Jurkat, Clone E6-1 (cell line): Measurements from ENCODE around the gene B4GALT1.
"Not testable (repeated sequence)": the region's sequence is repeated elsewhere in the genome, so short reads cannot be mapped to it uniquely, and the experiment has no call there.

Source experiments
- DNase-seq: peaks from one replicate; pipeline ENCODE4 v3.0.0-alpha.2; 2011; ENCODE audit warnings: low read depth, low spot score
- H3K4me3 ChIP-seq: 2 replicates; pipeline ENCODE4 v1.5.1; 2011; ENCODE audit warnings: mild to moderate bottlenecking, low read length, control low read depth, moderate library complexity

The B4GALT1 gene

GRCh38 chr9:33165263-33166151 is 1.6 kb downstream of the B4GALT1 start:
- H3K4me3 ChIP-seq: peak overlapping the region; percentile 73
- no peak for DNase-seq

- not testable (repeated sequence) for DNase-seq, H3K4me3 ChIP-seq
Measured at GRCh38 chr9:33164921-33165262, 2.2 kb downstream of the B4GALT1 start.

- no peak overlapping the region for H3K4me3 ChIP-seq
- DNase-seq: peak; percentile 63
Measured at GRCh38 chr9:33164138-33164809, 2.9 kb downstream of the B4GALT1 start.

- no peak overlapping the region for H3K4me3 ChIP-seq
- no peak for DNase-seq
Measured at GRCh38 chr9:33163433-33164137, 3.6 kb downstream of the B4GALT1 start.

GRCh38 chr9:33162721-33163311 is 4.3 kb downstream of the B4GALT1 start:
- no peak overlapping the region for H3K4me3 ChIP-seq
- no peak for DNase-seq

GRCh38 chr9:33161589-33162132 is 5.5 kb downstream of the B4GALT1 start:
- no peak for DNase-seq
- H3K4me3 ChIP-seq: no peak overlapping the region

GRCh38 chr9:33161011-33161588 is 6.0 kb downstream of the B4GALT1 start:
- DNase-seq: no peak
- no peak overlapping the region for H3K4me3 ChIP-seq

GRCh38 chr9:33160446-33160845 is 6.7 kb downstream of the B4GALT1 start:
- not testable (repeated sequence) for DNase-seq, H3K4me3 ChIP-seq

GRCh38 chr9:33159777-33160127 is 7.4 kb downstream of the B4GALT1 start:
- no peak for DNase-seq
- no peak overlapping the region for H3K4me3 ChIP-seq

GRCh38 chr9:33158843-33159776 is 8.0 kb downstream of the B4GALT1 start:
- H3K4me3 ChIP-seq: no peak overlapping the region
- DNase-seq: no peak

GRCh38 chr9:33157960-33158842 is 8.9 kb downstream of the B4GALT1 start:
- no peak for DNase-seq
- no peak overlapping the region for H3K4me3 ChIP-seq

GRCh38 chr9:33155393-33155792 is 11.7 kb downstream of the B4GALT1 start:
- H3K4me3 ChIP-seq: no peak overlapping the region
- no peak for DNase-seq

- no peak overlapping the region for H3K4me3 ChIP-seq
- no peak for DNase-seq
Measured at GRCh38 chr9:33154371-33154770, 12.8 kb downstream of the B4GALT1 start.

- no peak overlapping the region for H3K4me3 ChIP-seq
- no peak for DNase-seq
Measured at GRCh38 chr9:33153666-33154065, 13.5 kb downstream of the B4GALT1 start.

GRCh38 chr9:33153001-33153400 is 14.1 kb downstream of the B4GALT1 start:
- no peak for DNase-seq
- H3K4me3 ChIP-seq: no peak overlapping the region

GRCh38 chr9:33151601-33152000 is 15.5 kb downstream of the B4GALT1 start:
- no peak for DNase-seq
- no peak overlapping the region for H3K4me3 ChIP-seq

GRCh38 chr9:33151007-33151557 is 16.1 kb downstream of the B4GALT1 start:
- no peak for DNase-seq
- H3K4me3 ChIP-seq: no peak overlapping the region
